GM18951 (cell line): ENCODE measurements around the gene TUBB6.

Experiments used
- POLR2A ChIP-seq: IDR thresholded peaks from 4 replicates; pipeline ENCODE4 v1.6.1; 2011; ENCODE audit warnings: mild to moderate bottlenecking; ENCODE audit not compliant: insufficient read length, insufficient read depth; ENCODE audit errors: extremely low read depth
- in situ Hi-C: fragments of 300-500 bp; cut with MboI; formaldehyde crosslinking; loops from one replicate; pipeline ENCODE4 v1.12.0; 2022; ENCODE audit warnings: low sequenced_read_pairs, mixed read lengths, inconsistent platforms; ENCODE audit not compliant: unreplicated experiment

Gene TUBB6

GRCh38 chr18:12299862-12300261 is 8.2 kb upstream of the TUBB6 start:
- in situ Hi-C loops = no loop called here
- no peak for TF ChIP-seq POLR2A

- in situ Hi-C loops = no loop called here
- no peak for TF ChIP-seq POLR2A
Observed at GRCh38 chr18:12301263-12302005, 6.6 kb upstream of the TUBB6 start.

GRCh38 chr18:12302391-12303147 is 5.5 kb upstream of the TUBB6 start:
- in situ Hi-C loops = no loop called here
- no peak for TF ChIP-seq POLR2A

- TF ChIP-seq POLR2A = no peak
- in situ Hi-C loops = no loop called here
Observed at GRCh38 chr18:12304351-12305210, 3.5 kb upstream of the TUBB6 start.

GRCh38 chr18:12305211-12305610 is 2.8 kb upstream of the TUBB6 start:
- in situ Hi-C loops = no loop called here
- TF ChIP-seq POLR2A = no peak

GRCh38 chr18:12305930-12306629 is 2.0 kb upstream of the TUBB6 start:
- in situ Hi-C loops = no loop called here
- no peak for TF ChIP-seq POLR2A

GRCh38 chr18:12306752-12307700 is 1.0 kb upstream of the TUBB6 start:
- no peak for TF ChIP-seq POLR2A
- in situ Hi-C loops = no loop called here

GRCh38 chr18:12308386-12309100 is 502 bp downstream of the TUBB6 start:
- in situ Hi-C loops = no loop called here

GRCh38 chr18:12309683-12310198 is 1.7 kb downstream of the TUBB6 start:
- TF ChIP-seq POLR2A = no peak
- in situ Hi-C loops = no loop called here

More at GRCh38 chr18:12308386-12309100, 502 bp downstream of the TUBB6 start:
- TF ChIP-seq POLR2A = no peak

- no peak for TF ChIP-seq POLR2A
- in situ Hi-C loops = no loop called here
Observed at GRCh38 chr18:12310762-12311161, 2.7 kb downstream of the TUBB6 start.

GRCh38 chr18:12312976-12313375 is 4.9 kb downstream of the TUBB6 start:
- TF ChIP-seq POLR2A = no peak
- in situ Hi-C loops = no loop called here

GRCh38 chr18:12313530-12314245 is 5.6 kb downstream of the TUBB6 start:
- in situ Hi-C loops = no loop called here

More at GRCh38 chr18:12313530-12314245, 5.6 kb downstream of the TUBB6 start:
- no peak for TF ChIP-seq POLR2A
